Measurements from ENCODE around the gene DNAJC27.

Gene DNAJC27

DNA sequence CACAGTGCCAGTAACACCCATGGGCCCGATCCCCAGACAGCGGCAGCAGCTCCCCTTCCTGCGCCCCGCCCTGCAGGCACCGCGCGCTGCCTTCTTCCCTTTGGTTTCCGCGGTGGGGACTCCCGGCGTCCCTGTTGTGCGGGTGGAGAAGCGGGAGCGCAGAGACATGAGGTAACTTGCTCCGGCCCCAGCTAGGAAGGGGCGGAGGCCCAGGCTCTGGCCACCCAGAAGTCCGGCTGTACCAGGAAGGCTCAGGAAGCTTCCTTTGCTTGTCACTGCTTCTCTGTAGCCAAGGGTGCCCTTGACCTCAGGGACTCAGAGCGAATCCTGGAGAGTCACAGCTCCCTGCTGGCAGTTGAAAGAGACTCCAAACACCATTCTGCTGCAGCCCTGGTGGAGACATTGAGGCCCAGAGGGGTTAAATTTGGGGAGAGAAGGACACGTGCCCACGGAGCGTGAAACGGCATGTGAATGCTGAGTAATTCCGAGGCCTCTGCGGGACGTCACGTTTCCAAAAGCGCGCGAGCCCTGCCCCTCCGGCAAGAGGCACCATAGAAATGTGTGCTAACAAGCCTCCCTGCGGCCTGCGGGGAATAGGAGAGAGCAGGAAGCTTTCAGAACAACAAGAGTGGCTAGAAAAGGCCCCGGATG is 45.0 kb downstream of the DNAJC27 start:
- TF ChIP-seq, protein P1, sequence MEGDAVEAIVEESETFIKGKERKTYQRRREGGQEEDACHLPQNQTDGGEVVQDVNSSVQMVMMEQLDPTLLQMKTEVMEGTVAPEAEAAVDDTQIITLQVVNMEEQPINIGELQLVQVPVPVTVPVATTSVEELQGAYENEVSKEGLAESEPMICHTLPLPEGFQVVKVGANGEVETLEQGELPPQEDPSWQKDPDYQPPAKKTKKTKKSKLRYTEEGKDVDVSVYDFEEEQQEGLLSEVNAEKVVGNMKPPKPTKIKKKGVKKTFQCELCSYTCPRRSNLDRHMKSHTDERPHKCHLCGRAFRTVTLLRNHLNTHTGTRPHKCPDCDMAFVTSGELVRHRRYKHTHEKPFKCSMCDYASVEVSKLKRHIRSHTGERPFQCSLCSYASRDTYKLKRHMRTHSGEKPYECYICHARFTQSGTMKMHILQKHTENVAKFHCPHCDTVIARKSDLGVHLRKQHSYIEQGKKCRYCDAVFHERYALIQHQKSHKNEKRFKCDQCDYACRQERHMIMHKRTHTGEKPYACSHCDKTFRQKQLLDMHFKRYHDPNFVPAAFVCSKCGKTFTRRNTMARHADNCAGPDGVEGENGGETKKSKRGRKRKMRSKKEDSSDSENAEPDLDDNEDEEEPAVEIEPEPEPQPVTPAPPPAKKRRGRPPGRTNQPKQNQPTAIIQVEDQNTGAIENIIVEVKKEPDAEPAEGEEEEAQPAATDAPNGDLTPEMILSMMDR (IDR thresholded peaks at IDR 0.05; ENCODE audit: low read depth, low read length): no peak
- no peak overlapping the region for H3K4me3 ChIP-seq (ENCODE audit: low read depth, low read length)

DNA sequence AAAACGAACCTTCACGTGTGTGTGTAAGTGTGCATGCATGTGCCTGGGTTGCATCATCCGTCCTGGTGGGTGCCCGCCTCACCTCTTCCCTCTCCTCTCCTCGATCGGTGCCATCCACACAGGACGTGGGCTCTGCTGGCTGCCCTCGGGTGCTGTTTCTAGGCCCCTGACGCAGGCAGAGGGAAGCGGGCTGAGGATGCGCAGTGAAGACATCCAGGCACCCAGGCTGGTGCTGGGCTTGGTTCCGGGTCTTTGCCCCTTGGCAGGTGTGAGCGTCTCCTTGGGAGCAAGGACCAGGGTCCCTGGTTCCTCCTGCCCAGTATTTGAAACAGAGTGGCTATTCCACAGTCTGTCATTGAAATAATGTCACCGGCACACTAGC is 45.5 kb downstream of the DNAJC27 start:
- H3K4me3 ChIP-seq (ENCODE audit: low read depth, low read length): no peak overlapping the region
- TF ChIP-seq, protein P1 (IDR thresholded peaks at IDR 0.05; ENCODE audit: low read depth, low read length): no peak

DNA sequence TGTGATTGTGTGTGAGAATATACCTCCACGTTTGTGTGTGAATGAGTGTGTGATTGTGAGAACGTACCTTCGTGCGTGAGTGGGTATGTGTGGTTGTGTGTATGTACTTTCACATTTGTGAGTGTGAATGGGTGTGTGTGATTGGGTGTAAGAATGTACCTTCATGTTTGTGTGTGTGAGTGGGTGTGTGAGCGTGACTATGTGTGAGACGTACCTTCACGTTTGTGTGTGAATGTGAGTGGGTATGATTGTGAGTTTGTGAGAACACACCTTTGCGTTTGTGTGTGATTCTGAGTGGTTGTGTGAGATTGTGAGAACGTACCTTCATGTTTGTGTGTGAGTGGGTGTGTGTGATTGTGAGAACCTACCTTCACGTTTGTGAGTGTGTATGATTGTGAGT is 45.9 kb downstream of the DNAJC27 start:
- TF ChIP-seq, protein P1 (IDR thresholded peaks at IDR 0.05; ENCODE audit: low read depth, low read length): no peak

DNA sequence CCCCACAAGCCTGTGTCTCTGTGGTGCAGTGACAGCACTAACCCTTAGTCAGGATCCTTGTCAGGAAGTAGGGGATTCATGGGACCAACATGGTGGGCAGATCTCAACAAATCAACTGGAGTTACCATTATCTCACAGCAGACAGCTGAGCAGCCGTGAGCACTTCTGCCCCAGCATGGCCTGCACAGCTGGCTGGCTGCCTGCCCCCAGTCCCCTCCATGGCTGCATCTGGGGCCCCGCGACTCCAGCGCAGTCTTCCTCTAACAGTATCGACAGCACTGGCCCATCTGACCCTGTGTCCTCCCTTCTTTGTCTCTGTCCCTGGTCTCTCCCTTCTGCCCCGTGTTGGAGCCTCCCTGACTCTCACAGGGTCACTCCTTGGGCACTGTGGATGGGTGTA is 47.0 kb downstream of the DNAJC27 start:
- H3K4me3 ChIP-seq (ENCODE audit: low read depth, low read length): no peak overlapping the region
- TF ChIP-seq, protein P1 (IDR thresholded peaks at IDR 0.05; ENCODE audit: low read depth, low read length): no peak

More for the DNA sequence above, 45.9 kb downstream of the DNAJC27 start:
- H3K4me3 ChIP-seq (ENCODE audit: low read depth, low read length): no peak overlapping the region

DNA sequence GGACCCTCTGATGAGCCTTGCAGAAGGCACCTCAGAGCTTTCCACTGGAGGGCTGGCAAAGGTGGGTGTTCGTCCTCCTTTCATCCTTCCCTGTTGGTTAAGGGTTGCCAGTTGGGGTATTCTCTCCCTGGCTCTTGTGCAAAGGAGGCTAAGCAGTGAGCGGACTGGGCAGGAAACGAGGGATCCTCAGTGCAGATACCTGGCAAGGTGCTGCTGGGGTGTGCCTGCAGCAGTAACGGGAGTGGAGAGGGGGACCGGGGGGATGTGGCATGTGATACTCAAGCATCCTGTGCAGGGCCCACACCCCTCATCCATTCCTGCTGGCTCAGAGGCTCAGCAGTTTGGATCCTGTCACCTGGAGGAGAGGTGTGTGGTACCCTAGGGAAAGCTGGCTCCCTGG is 47.5 kb downstream of the DNAJC27 start:
- TF ChIP-seq, protein P1 (IDR thresholded peaks at IDR 0.05; ENCODE audit: low read depth, low read length): no peak
- H3K4me3 ChIP-seq (ENCODE audit: low read depth, low read length): no peak overlapping the region

DNA sequence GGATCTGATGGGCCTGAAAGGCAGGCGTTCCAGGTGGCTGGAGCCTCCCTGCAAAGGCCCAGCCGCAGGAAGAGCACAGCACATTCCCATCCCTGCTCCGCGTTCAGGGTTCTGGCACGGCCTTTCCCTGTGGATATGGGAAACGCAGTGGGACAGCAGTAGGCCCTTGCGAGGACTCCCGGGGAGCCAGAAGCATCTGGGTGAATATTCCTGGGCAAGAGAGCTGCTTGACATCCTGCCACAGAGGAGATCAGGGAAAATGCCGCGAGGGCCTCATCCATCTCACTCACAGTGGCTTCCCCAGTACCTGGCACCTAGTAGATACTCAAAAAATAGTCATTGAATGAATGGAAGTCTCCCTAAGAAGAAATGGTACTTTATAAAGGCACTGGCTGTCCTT is 48.6 kb downstream of the DNAJC27 start:
- TF ChIP-seq, protein P1 (IDR thresholded peaks at IDR 0.05; ENCODE audit: low read depth, low read length): no peak

DNA sequence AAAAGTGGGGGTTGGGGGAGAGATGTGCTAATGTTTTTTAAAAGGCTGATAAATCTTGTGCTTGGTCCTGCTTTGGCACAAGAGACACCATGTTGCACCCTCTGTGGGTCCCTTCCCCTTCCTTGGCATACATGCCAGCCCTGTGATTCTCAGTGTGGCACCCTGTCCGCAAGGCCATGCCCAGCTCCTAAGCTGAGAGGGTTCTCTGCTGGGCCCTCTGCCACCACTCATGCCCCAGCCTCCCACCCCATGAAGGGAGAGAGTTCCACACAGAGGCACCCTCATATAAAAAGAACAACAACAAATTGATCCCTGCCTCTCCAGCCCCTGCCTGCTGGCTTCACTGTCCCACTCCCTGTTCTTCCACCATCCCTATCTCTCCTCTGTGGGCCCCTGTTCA is 49.2 kb downstream of the DNAJC27 start:
- no peak overlapping the region for H3K4me3 ChIP-seq (ENCODE audit: low read depth, low read length)
- TF ChIP-seq, protein P1 (IDR thresholded peaks at IDR 0.05; ENCODE audit: low read depth, low read length): no peak

More for the DNA sequence above, 48.6 kb downstream of the DNAJC27 start:
- no peak overlapping the region for H3K4me3 ChIP-seq (ENCODE audit: low read depth, low read length)
